ENCODE results near the gene MLPH.

DNA sequence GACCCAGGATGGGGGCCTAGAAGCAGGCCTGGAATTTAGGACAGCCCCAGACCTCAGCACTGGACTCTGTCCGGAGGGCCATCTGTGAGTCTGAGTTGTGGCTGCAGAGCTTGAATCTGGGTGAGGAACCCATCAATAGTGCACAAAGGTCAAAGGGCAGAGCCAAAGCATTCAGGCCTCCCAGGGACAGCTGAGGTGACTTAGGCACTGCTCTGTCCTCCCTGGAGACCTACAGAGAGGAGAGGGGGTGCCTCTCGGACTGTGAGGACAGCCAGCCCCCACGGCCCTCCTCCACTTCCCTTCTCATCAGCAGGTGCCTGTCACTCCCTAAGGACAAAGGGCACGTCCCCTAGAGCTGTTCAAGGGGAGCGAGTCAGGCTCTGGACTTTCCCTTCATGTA lies 54.2 kb downstream of the MLPH start:
- TF ChIP-seq, protein P1, sequence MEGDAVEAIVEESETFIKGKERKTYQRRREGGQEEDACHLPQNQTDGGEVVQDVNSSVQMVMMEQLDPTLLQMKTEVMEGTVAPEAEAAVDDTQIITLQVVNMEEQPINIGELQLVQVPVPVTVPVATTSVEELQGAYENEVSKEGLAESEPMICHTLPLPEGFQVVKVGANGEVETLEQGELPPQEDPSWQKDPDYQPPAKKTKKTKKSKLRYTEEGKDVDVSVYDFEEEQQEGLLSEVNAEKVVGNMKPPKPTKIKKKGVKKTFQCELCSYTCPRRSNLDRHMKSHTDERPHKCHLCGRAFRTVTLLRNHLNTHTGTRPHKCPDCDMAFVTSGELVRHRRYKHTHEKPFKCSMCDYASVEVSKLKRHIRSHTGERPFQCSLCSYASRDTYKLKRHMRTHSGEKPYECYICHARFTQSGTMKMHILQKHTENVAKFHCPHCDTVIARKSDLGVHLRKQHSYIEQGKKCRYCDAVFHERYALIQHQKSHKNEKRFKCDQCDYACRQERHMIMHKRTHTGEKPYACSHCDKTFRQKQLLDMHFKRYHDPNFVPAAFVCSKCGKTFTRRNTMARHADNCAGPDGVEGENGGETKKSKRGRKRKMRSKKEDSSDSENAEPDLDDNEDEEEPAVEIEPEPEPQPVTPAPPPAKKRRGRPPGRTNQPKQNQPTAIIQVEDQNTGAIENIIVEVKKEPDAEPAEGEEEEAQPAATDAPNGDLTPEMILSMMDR (IDR thresholded peaks at IDR 0.05) = no peak
- TF ChIP-seq POLR2AphosphoS5 (IDR thresholded peaks at IDR 0.05) = no peak

Data from transverse colon (tissue), 4 donors.